Lung (tissue), 12 donors: Measurements from ENCODE around the gene USH2A. TPM values are rescaled to one million over a fixed set of nuclear protein-coding genes. Genes with fewer than 3 reads are reported as not detected.

Experiments used
- ATAC-seq: fragments of 200-7000 bp; cut with Tn5 transposase; one replicate; pipeline ENCODE4 v1.9.1; 2020; ENCODE audit warnings: moderate number of reproducible peaks; ENCODE audit not compliant: insufficient read depth, low FRiP score
- DNase-seq, 3 donors: peaks; one replicate each; pipeline ENCODE4 v3.0.0-alpha.2; 2013 to 2017
- H3K27ac ChIP-seq, 2 donors: one replicate each; pipeline ENCODE4 v1.5.1; 2013; ENCODE audit warnings: mild to moderate bottlenecking in 2 of 2, moderate library complexity in 2 of 2, control low read depth in 1 of 2, inconsistent platforms in 1 of 2, low read depth in 1 of 2, low read length in 1 of 2
- H3K27me3 ChIP-seq, 3 donors: one replicate each; pipeline ENCODE4 v1.5.1; 2013; ENCODE audit warnings: low read length in 2 of 3; ENCODE audit not compliant: control insufficient read depth in 3 of 3, insufficient read depth in 3 of 3
- H3K36me3 ChIP-seq, 4 donors: one replicate each; pipeline ENCODE4 v1.5.1; 2013; ENCODE audit warnings: low read length in 4 of 4, mild to moderate bottlenecking in 1 of 4, moderate library complexity in 1 of 4; ENCODE audit not compliant: control insufficient read depth in 4 of 4, insufficient read depth in 4 of 4
- H3K4me1 ChIP-seq, 5 donors: one replicate each; pipeline ENCODE4 v1.5.1; 2013; ENCODE audit warnings: low read length in 5 of 5, mild to moderate bottlenecking in 2 of 5, moderate library complexity in 1 of 5; ENCODE audit not compliant: control insufficient read depth in 5 of 5, insufficient read depth in 5 of 5
- H3K4me3 ChIP-seq: one replicate; pipeline ENCODE4 v1.5.1; 2013; ENCODE audit warnings: mild to moderate bottlenecking, control low read depth, moderate library complexity
- H3K9ac ChIP-seq, 2 donors: one replicate each; pipeline ENCODE4 v1.5.1; 2013; ENCODE audit warnings: low read length in 2 of 2, control low read depth in 1 of 2; ENCODE audit not compliant: insufficient read depth in 1 of 2
- H3K9me3 ChIP-seq, 4 donors: one replicate each; pipeline ENCODE4 v1.5.1; 2013; ENCODE audit warnings: low read length in 3 of 4, mild to moderate bottlenecking in 1 of 4, moderate library complexity in 1 of 4; ENCODE audit not compliant: control insufficient read depth in 4 of 4, insufficient read depth in 3 of 4
- WGBS, 2 donors: extraction: QIAGEN DNeasy Blood & Tissue Kit; methylation state at CpG; one replicate each; pipeline ENCODE4 v1.1.7; 2013; 5-methylcytosine and 5-hydroxymethylcytosine counted together
- polyA plus RNA-seq, 2 donors: library from polyadenylated mRNA; stranded (reverse); fragments of 200-250 nt; gene quantifications; one replicate each; pipeline ENCODE4 v1.2.1, GENCODE V29; 2013
- total RNA-seq, 2 donors: library from RNA; depleted of rRNA in 1 of 2; stranded (reverse); fragments of >200 nt in 1 of 2; gene quantifications; one replicate each; pipeline ENCODE4 v1.2.1, GENCODE V29; 2014 to 2021
- TF ChIP-seq, protein P1 (sequence below): IDR thresholded peaks from 2 replicates; pipeline ENCODE4 v1.5.1; 2012; ENCODE audit warnings: mild to moderate bottlenecking; ENCODE audit errors: control extremely low read depth, extremely low read depth
- donor health status: control.
- donor health status: control.
- donor health status: Bipolar disorder and iron deficiency.
- donor health status: healthy.
- donor health status: DM: yes; HTN: yes; CAD: no.

USH2A gene
- total and polyA plus RNA-seq, 4 donors, result under 0.01 to 0.11 TPM; not detected in 2

DNA sequence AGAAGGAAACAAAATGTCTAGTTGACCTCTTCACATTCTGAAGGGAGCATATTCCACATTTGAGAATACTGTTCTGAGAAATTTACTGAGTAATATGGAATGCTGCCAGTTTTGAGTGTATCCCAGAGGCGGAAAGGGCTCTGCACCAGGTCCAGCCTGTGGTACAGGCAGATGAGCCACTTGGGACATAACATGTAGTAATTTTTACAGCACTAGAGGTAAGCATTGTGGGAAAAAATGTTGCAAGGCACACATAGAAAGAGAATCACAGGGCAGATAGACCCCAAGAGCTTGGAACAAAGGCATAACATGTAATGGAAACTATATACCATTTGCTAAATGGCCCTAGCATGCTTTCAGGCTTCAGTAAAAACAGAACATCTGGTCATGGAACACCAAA, 228.5 kb downstream of the USH2A start:
- TF ChIP-seq, protein P1, sequence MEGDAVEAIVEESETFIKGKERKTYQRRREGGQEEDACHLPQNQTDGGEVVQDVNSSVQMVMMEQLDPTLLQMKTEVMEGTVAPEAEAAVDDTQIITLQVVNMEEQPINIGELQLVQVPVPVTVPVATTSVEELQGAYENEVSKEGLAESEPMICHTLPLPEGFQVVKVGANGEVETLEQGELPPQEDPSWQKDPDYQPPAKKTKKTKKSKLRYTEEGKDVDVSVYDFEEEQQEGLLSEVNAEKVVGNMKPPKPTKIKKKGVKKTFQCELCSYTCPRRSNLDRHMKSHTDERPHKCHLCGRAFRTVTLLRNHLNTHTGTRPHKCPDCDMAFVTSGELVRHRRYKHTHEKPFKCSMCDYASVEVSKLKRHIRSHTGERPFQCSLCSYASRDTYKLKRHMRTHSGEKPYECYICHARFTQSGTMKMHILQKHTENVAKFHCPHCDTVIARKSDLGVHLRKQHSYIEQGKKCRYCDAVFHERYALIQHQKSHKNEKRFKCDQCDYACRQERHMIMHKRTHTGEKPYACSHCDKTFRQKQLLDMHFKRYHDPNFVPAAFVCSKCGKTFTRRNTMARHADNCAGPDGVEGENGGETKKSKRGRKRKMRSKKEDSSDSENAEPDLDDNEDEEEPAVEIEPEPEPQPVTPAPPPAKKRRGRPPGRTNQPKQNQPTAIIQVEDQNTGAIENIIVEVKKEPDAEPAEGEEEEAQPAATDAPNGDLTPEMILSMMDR, result no peak
- no peaks in the 10 kb centered on the region for H3K4me1 ChIP-seq
- no peak overlapping the region for H3K4me3 ChIP-seq
- no peak for DNase-seq
- H3K27me3 ChIP-seq, result no peaks in the 10 kb centered on the region
- 79 to 87% methylated on average over 1 of the region's 1 CpG for WGBS, 2 donors
- H3K36me3 ChIP-seq, result no peaks in the 10 kb centered on the region
- H3K9me3 ChIP-seq, result no peaks in the 10 kb centered on the region
- no peak overlapping the region for H3K27ac ChIP-seq
- ATAC-seq, result no peak
- no peak overlapping the region for H3K9ac ChIP-seq

DNA sequence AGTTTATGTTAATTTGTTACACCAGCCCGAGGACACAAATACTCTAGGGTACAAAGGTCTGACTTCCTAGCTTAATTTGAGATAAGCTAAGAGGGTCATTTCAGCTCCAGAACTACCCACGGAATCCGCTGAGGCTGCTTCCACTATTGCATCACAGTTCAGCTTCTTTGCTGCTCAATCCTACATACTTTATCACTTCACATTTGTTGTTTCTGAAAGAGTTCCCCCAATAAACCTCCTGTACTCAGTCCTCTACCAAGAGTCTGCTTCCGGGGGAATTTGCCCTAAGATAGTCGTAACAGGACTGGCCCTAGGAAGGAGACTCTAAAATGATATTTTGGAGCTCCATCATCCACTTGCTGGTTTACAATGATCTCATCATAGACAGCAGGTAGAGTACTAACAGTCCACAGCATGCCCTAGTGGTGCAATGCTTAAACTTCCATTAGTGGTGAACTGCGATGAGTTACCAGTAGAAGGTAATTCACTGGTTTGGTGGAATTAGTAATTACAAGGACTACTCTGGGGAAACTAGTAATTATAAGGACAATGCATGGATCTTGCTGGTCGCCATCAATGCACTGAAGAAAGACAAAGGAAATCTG, 229.3 kb downstream of the USH2A start:
- TF ChIP-seq, protein P1, result no peak
- H3K36me3 ChIP-seq, result no peaks in the 10 kb centered on the region
- no peaks in the 10 kb centered on the region for H3K4me1 ChIP-seq
- H3K9me3 ChIP-seq, result no peaks in the 10 kb centered on the region
- no peak overlapping the region for H3K9ac ChIP-seq
- no peaks in the 10 kb centered on the region for H3K27me3 ChIP-seq
- no peak overlapping the region for H3K27ac ChIP-seq
- no peak for DNase-seq
- no peak for ATAC-seq
- 77 to 83% methylated on average over 7 of the region's 7 CpGs for WGBS, 2 donors
- H3K4me3 ChIP-seq, result no peak overlapping the region

DNA sequence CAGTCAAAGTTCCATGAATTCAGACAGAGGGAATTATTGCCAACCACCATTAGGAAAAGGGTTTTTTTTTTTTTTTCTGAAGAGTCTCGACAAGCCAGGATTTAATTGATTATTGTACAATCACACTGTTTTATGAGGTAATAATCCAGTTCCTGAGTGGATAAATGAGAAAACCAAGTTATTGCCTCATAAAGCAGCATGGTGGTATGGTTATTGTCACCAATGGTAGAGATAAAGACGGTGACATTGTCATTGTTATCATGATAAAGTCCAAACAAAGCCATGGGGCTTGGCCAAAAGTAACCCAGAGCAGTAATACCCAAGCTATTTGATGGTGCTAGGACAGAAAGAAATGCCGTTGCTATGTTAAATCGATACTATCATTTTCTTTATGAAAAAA, 232.8 kb downstream of the USH2A start:
- H3K9me3 ChIP-seq, result no peaks in the 10 kb centered on the region
- 75 to 76% methylated on average over 4 of the region's 4 CpGs for WGBS, 2 donors
- DNase-seq (no peak), ATAC-seq (no peak)
- no peak overlapping the region for H3K9ac ChIP-seq
- TF ChIP-seq, protein P1, result no peak
- H3K27ac ChIP-seq, result no peak overlapping the region
- no peaks in the 10 kb centered on the region for H3K36me3 ChIP-seq
- no peaks in the 10 kb centered on the region for H3K27me3 ChIP-seq
- no peaks in the 10 kb centered on the region for H3K4me1 ChIP-seq
- H3K4me3 ChIP-seq, result no peak overlapping the region

DNA sequence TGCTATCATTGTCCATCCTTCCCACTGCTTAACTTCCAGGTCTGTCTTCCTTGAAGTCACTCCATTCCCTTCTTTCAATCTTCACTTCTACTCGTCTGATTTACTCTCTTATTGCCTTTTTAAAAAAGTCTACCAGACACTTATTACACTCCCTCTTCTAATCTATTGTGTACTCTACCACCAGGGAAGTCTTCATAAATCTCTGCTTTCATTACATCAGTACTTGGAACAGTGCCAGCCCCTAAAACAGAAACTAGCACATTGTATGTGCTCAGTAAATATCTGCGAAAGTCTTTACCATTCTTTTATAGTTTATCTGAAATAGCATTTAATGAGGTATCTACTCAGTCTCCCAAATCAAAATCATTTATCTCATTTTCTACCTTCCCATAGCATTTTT, 236.4 kb downstream of the USH2A start:
- Histone ChIP-seq H3K27ac (no peak overlapping the region), H3K36me3 (no peaks in the 10 kb centered on the region), H3K9ac (no peak overlapping the region), H3K4me1 (peaks cover 0 to 26% (median 0%) of the 10 kb centered on the region in 5 donors), H3K4me3 (no peak overlapping the region), H3K27me3 (no peaks in the 10 kb centered on the region), H3K9me3 (no peaks in the 10 kb centered on the region)
- ATAC-seq, result no peak
- 51 to 59% methylated on average over 2 of the region's 2 CpGs for WGBS, 2 donors
- TF ChIP-seq, protein P1, result no peak
- DNase-seq, result peak in 2 of 3 donors; percentile 23 to 36
